SK-N-SH (cell line): ENCODE results near the gene TMEM54. TPM values are rescaled to one million over a fixed set of nuclear protein-coding genes. Genes with fewer than 3 reads are reported as not detected.

Source experiments
- CTCF ChIA-PET: fragments of 300-600, 350-600 bp; formaldehyde crosslinking; extraction: SDS; loops from one replicate; lab custom pipeline; 2021; lab: Yijun Ruan, JAX
- POLR2A ChIA-PET: fragments of 350-600 bp; sonication (Branson Sonifier 250); formaldehyde crosslinking; extraction: SDS; loops from one replicate; lab custom pipeline; 2020; ENCODE audit warnings: antibody characterized with exemption, inconsistent platforms; lab: Yijun Ruan, JAX
- DNase-seq: peaks from one replicate; pipeline ENCODE4 v3.0.0; 2012
- H2AFZ ChIP-seq: fragments of 200-600 bp; sonication (generic); 2 replicates; pipeline ENCODE4 v1.8.1; 2016; ENCODE audit warnings: antibody characterized with exemption, mild to moderate bottlenecking, low read depth
- H3F3A ChIP-seq: fragments of 200-600 bp; sonication (generic); replicated peaks from 2 replicates; pipeline ENCODE3; 2016; ENCODE audit warnings: antibody characterized with exemption, mild to moderate bottlenecking; ENCODE audit not compliant: insufficient read depth
- H3K27ac ChIP-seq, 2 experiments: fragments of 200-500 bp in 1 of 2; fragments of 200-600 bp in 1 of 2; sonication (Bioruptor generic) in 1 of 2; sonication (generic), shearing (Covaris generic) in 1 of 2; 2 replicates each; pipeline versions ENCODE4 v1.5.1 to v1.6.1; 2014 to 2016; ENCODE audit warnings: low read depth in 2 of 2, inconsistent platforms in 1 of 2, low read length in 1 of 2, mild to moderate bottlenecking in 1 of 2, mixed read lengths in 1 of 2
- H3K27me3 ChIP-seq: fragments of 200-600 bp; sonication (generic), shearing (Covaris generic); 2 replicates; pipeline ENCODE4 v1.6.1; 2016; ENCODE audit warnings: mixed run types; ENCODE audit not compliant: insufficient read depth
- H3K36me3 ChIP-seq, 2 experiments: fragments of 200-500 bp in 1 of 2; fragments of 200-600 bp in 1 of 2; sonication (Bioruptor generic) in 1 of 2; sonication (generic) in 1 of 2; replicated peaks in 1 of 2; 2 replicates each; pipeline versions ENCODE3 to v1.5.1; 2014 to 2016; ENCODE audit warnings: low read length in 1 of 2, mild to moderate bottlenecking in 1 of 2; ENCODE audit not compliant: insufficient read depth in 2 of 2, control insufficient read depth in 1 of 2
- H3K4me1 ChIP-seq, 2 experiments: fragments of 200-500 bp in 1 of 2; fragments of 200-600 bp in 1 of 2; sonication (Bioruptor generic) in 1 of 2; sonication (generic), shearing (Covaris generic) in 1 of 2; 2 replicates each; pipeline versions ENCODE4 v1.5.1 to v1.6.1; 2014 to 2016; ENCODE audit warnings: low read depth in 1 of 2, low read length in 1 of 2, mixed run types in 1 of 2; ENCODE audit not compliant: insufficient read depth in 2 of 2, control insufficient read depth in 1 of 2
- H3K4me2 ChIP-seq: fragments of 200-600 bp; sonication (generic), shearing (Covaris generic); 2 replicates; pipeline ENCODE4 v1.6.1; 2017; ENCODE audit warnings: mixed run types
- H3K4me3 ChIP-seq, 2 experiments: fragments of 200-500 bp in 1 of 2; fragments of 200-600 bp in 1 of 2; sonication (Bioruptor generic) in 1 of 2; sonication (generic), shearing (Covaris generic) in 1 of 2; 2 replicates each; pipeline versions ENCODE4 v1.5.1 to v1.8.1; 2014 to 2016; ENCODE audit warnings: low read depth in 2 of 2, inconsistent platforms in 1 of 2, low read length in 1 of 2, mild to moderate bottlenecking in 1 of 2, mixed read lengths in 1 of 2, moderate library complexity in 1 of 2
- H3K79me2 ChIP-seq: fragments of 200-600 bp; sonication (generic); 2 replicates; pipeline ENCODE4 v1.8.1; 2017; ENCODE audit warnings: mild to moderate bottlenecking; ENCODE audit not compliant: insufficient read depth
- H3K9ac ChIP-seq: fragments of 200-600 bp; sonication (generic); 2 replicates; pipeline ENCODE4 v1.6.1; 2017; ENCODE audit warnings: mixed run types
- H3K9me2 ChIP-seq: fragments of 200-600 bp; sonication (generic); 2 replicates; pipeline ENCODE4 v1.6.1; 2017; ENCODE audit warnings: mixed run types
- H3K9me3 ChIP-seq: fragments of 200-600 bp; sonication (generic); 2 replicates; pipeline ENCODE4 v1.6.1; 2017; ENCODE audit warnings: mixed run types, mild to moderate bottlenecking, moderate library complexity
- H4K20me1 ChIP-seq: fragments of 200-600 bp; sonication (generic); 2 replicates; pipeline ENCODE4 v1.6.1; 2017; ENCODE audit warnings: mild to moderate bottlenecking, mixed run types; ENCODE audit not compliant: insufficient read depth
- CHD2 ChIP-seq: fragments of 150-350 bp; IDR thresholded peaks from 2 replicates; pipeline ENCODE4 v1.6.1; 2018; ENCODE audit warnings: low read length; ENCODE audit not compliant: partially characterized antibody
- ELF1 ChIP-seq: IDR thresholded peaks from 2 replicates; pipeline ENCODE4 v1.4.0; 2012
- EP300 ChIP-seq, 2 experiments: IDR thresholded peaks; 2 replicates each; pipeline versions ENCODE4 v1.4.0 to v1.6.1; 2012; ENCODE audit warnings: borderline replicate concordance in 1 of 2, low read depth in 1 of 2, low read length in 1 of 2
- FOXJ3 ChIP-seq: sonication (generic); formaldehyde crosslinking; IDR thresholded peaks from 2 replicates; pipeline ENCODE4 v1.5.1; 2020; ENCODE audit warnings: mild to moderate bottlenecking, missing genetic modification reagents
- GABPA ChIP-seq: IDR thresholded peaks from 2 replicates; pipeline ENCODE4 v1.4.0; 2012; ENCODE audit warnings: low read depth, mild to moderate bottlenecking
- JUND ChIP-seq: IDR thresholded peaks from 2 replicates; pipeline ENCODE4 v1.4.0; 2012
- MEF2A ChIP-seq: IDR thresholded peaks from 2 replicates; pipeline ENCODE4 v1.4.0; 2012; ENCODE audit warnings: low read depth, borderline replicate concordance
- NRF1 ChIP-seq: IDR thresholded peaks from 2 replicates; pipeline ENCODE4 v1.6.1; 2012; ENCODE audit warnings: low read depth, mild to moderate bottlenecking, low read length
- RAD21 ChIP-seq: IDR thresholded peaks from 2 replicates; pipeline ENCODE4 v1.6.1; 2012; ENCODE audit warnings: mild to moderate bottlenecking, low read length
- TAF1 ChIP-seq: IDR thresholded peaks from 2 replicates; pipeline ENCODE4 v1.6.1; 2012; ENCODE audit warnings: low read depth, mild to moderate bottlenecking, low read length, moderate library complexity, borderline replicate concordance
- WGBS: methylation state at CpG from one replicate; pipeline ENCODE4 v1.1.6; 2017; ENCODE audit warnings: low lambda C conversion rate; 5-methylcytosine and 5-hydroxymethylcytosine counted together
- polyA plus RNA-seq, 3 experiments: library from polyadenylated mRNA; depleted of rRNA; stranded (reverse); fragments of >200 nt; gene quantifications; 2 replicates each; pipeline ENCODE4 v1.2.3, GENCODE V29; 2012
- TF ChIP-seq, protein P1 (sequence below): fragments of 150-350 bp; IDR thresholded peaks from 2 replicates; pipeline ENCODE4 v1.6.1; 2017; ENCODE audit warnings: antibody characterized with exemption, low read length, low read depth, borderline replicate concordance
- TF ChIP-seq, protein P2 (sequence below): IDR thresholded peaks from 2 replicates; pipeline ENCODE4 v1.6.1; 2012; ENCODE audit warnings: mild to moderate bottlenecking, low read depth, low read length, moderate library complexity
- TF ChIP-seq, protein P3 (sequence below): IDR thresholded peaks from 2 replicates; pipeline ENCODE4 v1.4.0; 2012; ENCODE audit warnings: low read depth, borderline replicate concordance
- TF ChIP-seq, protein P4 (sequence below): IDR thresholded peaks from 2 replicates; pipeline ENCODE4 v1.4.0; 2012; ENCODE audit warnings: low read depth

TMEM54 gene
- polyA plus RNA-seq, 1 of the 3 experiments (the other 2 are of a cell fraction) = 66.6 TPM

DNA sequence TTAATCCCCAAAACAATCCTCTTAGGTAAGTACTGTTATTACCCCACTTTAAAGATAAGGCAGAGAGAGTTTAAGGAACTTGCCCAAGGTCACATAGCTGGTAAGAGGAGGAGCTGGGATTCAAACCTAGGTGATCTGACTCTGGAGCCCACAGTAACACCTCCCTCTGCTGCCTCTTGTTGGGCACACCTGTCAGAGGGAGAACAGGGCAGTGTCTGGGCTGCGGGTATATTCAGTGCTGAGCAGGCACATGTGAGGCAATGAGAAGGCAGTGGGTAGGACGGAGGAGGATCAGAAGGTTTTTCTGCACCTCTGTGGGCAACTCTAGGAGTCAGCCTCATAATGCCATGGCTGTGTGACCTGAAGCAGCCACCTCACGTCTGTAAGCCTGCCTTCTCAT, 13.1 kb downstream of the TMEM54 start:
- no peak overlapping the region for H3K4me3 ChIP-seq
- POLR2A ChIA-PET = no interaction called here
- TF ChIP-seq EP300 (IDR thresholded peaks at IDR 0.05; ENCODE audit: borderline replicate concordance in 1 of 2, low read depth in 1 of 2, low read length in 1 of 2) (no peak), ELF1 (no peak), GABPA (no peak), MEF2A (no peak), TAF1 (no peak), CHD2 (no peak), JUND (no peak)
- TF ChIP-seq, protein P1, sequence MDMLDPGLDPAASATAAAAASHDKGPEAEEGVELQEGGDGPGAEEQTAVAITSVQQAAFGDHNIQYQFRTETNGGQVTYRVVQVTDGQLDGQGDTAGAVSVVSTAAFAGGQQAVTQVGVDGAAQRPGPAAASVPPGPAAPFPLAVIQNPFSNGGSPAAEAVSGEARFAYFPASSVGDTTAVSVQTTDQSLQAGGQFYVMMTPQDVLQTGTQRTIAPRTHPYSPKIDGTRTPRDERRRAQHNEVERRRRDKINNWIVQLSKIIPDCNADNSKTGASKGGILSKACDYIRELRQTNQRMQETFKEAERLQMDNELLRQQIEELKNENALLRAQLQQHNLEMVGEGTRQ = no peak
- TF ChIP-seq, protein P2, sequence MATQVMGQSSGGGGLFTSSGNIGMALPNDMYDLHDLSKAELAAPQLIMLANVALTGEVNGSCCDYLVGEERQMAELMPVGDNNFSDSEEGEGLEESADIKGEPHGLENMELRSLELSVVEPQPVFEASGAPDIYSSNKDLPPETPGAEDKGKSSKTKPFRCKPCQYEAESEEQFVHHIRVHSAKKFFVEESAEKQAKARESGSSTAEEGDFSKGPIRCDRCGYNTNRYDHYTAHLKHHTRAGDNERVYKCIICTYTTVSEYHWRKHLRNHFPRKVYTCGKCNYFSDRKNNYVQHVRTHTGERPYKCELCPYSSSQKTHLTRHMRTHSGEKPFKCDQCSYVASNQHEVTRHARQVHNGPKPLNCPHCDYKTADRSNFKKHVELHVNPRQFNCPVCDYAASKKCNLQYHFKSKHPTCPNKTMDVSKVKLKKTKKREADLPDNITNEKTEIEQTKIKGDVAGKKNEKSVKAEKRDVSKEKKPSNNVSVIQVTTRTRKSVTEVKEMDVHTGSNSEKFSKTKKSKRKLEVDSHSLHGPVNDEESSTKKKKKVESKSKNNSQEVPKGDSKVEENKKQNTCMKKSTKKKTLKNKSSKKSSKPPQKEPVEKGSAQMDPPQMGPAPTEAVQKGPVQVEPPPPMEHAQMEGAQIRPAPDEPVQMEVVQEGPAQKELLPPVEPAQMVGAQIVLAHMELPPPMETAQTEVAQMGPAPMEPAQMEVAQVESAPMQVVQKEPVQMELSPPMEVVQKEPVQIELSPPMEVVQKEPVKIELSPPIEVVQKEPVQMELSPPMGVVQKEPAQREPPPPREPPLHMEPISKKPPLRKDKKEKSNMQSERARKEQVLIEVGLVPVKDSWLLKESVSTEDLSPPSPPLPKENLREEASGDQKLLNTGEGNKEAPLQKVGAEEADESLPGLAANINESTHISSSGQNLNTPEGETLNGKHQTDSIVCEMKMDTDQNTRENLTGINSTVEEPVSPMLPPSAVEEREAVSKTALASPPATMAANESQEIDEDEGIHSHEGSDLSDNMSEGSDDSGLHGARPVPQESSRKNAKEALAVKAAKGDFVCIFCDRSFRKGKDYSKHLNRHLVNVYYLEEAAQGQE = no peak
- TF ChIP-seq, protein P3, sequence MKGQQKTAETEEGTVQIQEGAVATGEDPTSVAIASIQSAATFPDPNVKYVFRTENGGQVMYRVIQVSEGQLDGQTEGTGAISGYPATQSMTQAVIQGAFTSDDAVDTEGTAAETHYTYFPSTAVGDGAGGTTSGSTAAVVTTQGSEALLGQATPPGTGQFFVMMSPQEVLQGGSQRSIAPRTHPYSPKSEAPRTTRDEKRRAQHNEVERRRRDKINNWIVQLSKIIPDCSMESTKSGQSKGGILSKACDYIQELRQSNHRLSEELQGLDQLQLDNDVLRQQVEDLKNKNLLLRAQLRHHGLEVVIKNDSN = no peak
- TF ChIP-seq, protein P4, sequence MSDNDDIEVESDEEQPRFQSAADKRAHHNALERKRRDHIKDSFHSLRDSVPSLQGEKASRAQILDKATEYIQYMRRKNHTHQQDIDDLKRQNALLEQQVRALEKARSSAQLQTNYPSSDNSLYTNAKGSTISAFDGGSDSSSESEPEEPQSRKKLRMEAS = no peak
- no peak overlapping the region for H3K9ac ChIP-seq
- 0 out of 2 replicates have a peak, but pooled peaks cover 4% of the 10 kb centered on the region for H4K20me1 ChIP-seq
- no peaks in the 10 kb centered on the region for H3K36me3 ChIP-seq
- H3K27ac ChIP-seq = no peak overlapping the region
- H3K4me1 ChIP-seq = peaks cover 0 to 8% of the 10 kb centered on the region in 2 experiments; a peak in 2 of 4 replicates
- no peak for DNase-seq
- H2AFZ ChIP-seq = no peak overlapping the region
- H3K79me2 ChIP-seq = no peaks in the 10 kb centered on the region
- 70% methylated on average over 2 of the region's 3 CpGs for WGBS
- peaks cover 4% of the 10 kb centered on the region for H3F3A ChIP-seq
- no peak overlapping the region for H3K4me2 ChIP-seq
- peaks cover 5% of the 10 kb centered on the region; the same call in 1 of the 2 replicates for H3K27me3 ChIP-seq
- no peaks in the 10 kb centered on the region for H3K9me2 ChIP-seq
- CTCF ChIA-PET = interaction anchor here (2.8 to 9.0 kb wide), 3 partner anchors 11 to 176 kb away, joined by 8 to 46 read pairs (median 37); partner anchors contain the start of gene FNDC5
- no peaks in the 10 kb centered on the region for H3K9me3 ChIP-seq

DNA sequence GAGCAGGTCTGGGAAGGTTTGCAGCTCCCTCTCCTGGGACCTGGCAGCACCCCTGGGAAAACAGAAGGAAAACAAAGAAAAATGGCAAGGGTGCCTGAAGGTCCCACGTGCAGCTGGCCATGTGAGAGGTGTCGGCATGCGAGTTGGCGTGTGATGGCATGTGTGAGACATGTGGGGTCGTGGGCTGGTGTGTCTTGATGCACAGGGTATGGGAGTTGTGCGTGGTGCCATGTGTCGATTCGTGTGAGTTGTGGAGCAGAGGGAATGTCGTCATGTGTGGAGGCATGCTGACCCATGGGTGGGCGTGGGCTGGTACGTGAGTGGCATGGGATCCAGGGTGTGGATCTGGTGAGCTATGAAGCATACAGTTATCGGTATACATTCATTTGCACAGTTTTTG, 13.6 kb downstream of the TMEM54 start:
- H2AFZ ChIP-seq = no peak overlapping the region

More for the DNA sequence above, 13.6 kb downstream of the TMEM54 start:
- POLR2A ChIA-PET = interaction anchor here (0.7 kb wide), 1 partner anchor 195 kb away, joined by 3 read pairs; no protein-coding TSS in a partner anchor
- H3K4me1 ChIP-seq = peaks cover 0 to 8% of the 10 kb centered on the region in 2 experiments; a peak in 2 of 4 replicates
- H3F3A ChIP-seq = peaks cover 4% of the 10 kb centered on the region
- H3K27me3 ChIP-seq = peaks cover 5% of the 10 kb centered on the region; the same call in 1 of the 2 replicates
- H3K9me2 ChIP-seq = no peaks in the 10 kb centered on the region
- DNase-seq = no peak
- no peak overlapping the region for H3K4me2 ChIP-seq
- 0 out of 2 replicates have a peak, but pooled peaks cover 4% of the 10 kb centered on the region for H4K20me1 ChIP-seq
- TF ChIP-seq FOXJ3 (CRISPR knock-in tag) (no peak), NRF1 (no peak), RAD21 (no peak), EP300 (IDR thresholded peaks at IDR 0.05; ENCODE audit: borderline replicate concordance in 1 of 2, low read depth in 1 of 2, low read length in 1 of 2) (no peak)
- no peak overlapping the region for H3K27ac ChIP-seq
- H3K9ac ChIP-seq = no peak overlapping the region
- H3K36me3 ChIP-seq = no peaks in the 10 kb centered on the region
- H3K4me3 ChIP-seq = no peak overlapping the region
- CTCF ChIA-PET = interaction anchor here (1.8 to 9.0 kb wide), 4 partner anchors 11 to 486 kb away, joined by 4 to 46 read pairs (median 22); partner anchors contain the start of gene FNDC5
- no peaks in the 10 kb centered on the region for H3K9me3 ChIP-seq
- 53% methylated on average over 12 of the region's 12 CpGs for WGBS
- no peaks in the 10 kb centered on the region for H3K79me2 ChIP-seq
